GM23248 (cell line): ENCODE results near the gene SLC39A2.

Source experiments
- EZH2 ChIP-seq: fragments of 200-600 bp; sonication (generic); IDR thresholded peaks from 2 replicates; pipeline ENCODE4 v1.6.1; 2018; ENCODE audit warnings: antibody characterized with exemption, mild to moderate bottlenecking; ENCODE audit not compliant: insufficient read depth, poor library complexity, severe bottlenecking
- EZH2phosphoT487 ChIP-seq: fragments of 200-600 bp; sonication (generic); IDR thresholded peaks from 2 replicates; pipeline ENCODE4 v1.6.1; 2018; ENCODE audit warnings: antibody characterized with exemption, moderate library complexity, mild to moderate bottlenecking, low read depth; ENCODE audit not compliant: insufficient read depth

DNA sequence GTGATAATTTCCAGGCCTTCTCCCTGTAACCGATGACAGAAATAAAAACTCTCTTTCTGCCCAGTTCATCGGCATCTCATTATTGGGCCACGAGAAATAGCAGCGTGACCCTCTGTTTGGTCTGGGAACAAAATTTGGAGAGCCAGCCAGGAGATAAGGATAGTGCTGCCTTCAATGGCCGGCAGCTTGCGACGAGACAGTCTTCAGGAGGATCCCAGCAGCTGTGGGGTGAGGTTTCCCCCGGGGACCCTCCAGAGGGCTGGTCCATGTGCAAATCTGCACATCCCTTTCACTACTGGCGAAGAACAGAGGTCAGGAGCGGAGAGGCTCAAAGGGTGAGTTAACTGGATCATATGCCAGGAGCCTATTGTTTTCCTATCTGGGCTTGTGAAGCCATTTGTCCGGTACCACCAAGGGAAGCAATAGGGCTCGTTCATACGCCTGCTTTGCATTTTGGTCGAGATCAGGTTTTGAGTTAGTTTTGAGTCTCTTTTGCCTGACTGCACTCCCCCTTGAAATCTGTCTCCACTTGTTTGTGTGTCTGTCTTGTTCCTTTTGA is 4.8 kb downstream of the SLC39A2 start:
- no peak for TF ChIP-seq EZH2
- no peak for TF ChIP-seq EZH2phosphoT487
